DND-41 (cell line): ENCODE data around the gene NECAB3.

ENCODE experiments used
- ATAC-seq: fragments of 200-7000 bp; cut with Tn5 transposase; 3 replicates; pipeline ENCODE4 v1.9.1; 2021; ENCODE audit warnings: low read depth; ENCODE audit not compliant: insufficient read depth
- DNase-seq: peaks from one replicate; pipeline ENCODE4 v3.0.0-alpha.2; 2020
- H2AFZ ChIP-seq: 2 replicates; pipeline ENCODE4 v1.6.0; 2012; ENCODE audit warnings: low read depth, low read length
- H3K27ac ChIP-seq: 2 replicates; pipeline ENCODE4 v1.5.1; 2012; ENCODE audit warnings: low read length, inconsistent platforms
- H3K27me3 ChIP-seq: fragments of 200-600 bp; sonication (generic); 2 replicates; pipeline ENCODE4 v1.6.0; 2012; ENCODE audit warnings: low read length, mild to moderate bottlenecking, inconsistent platforms; ENCODE audit not compliant: insufficient read depth, poor library complexity
- H3K36me3 ChIP-seq: 2 replicates; pipeline ENCODE4 v1.5.1; 2012; ENCODE audit warnings: low read length, inconsistent platforms; ENCODE audit not compliant: insufficient read depth
- H3K4me1 ChIP-seq: 2 replicates; pipeline ENCODE4 v1.5.1; 2012; ENCODE audit warnings: mild to moderate bottlenecking, low read length; ENCODE audit not compliant: insufficient read depth
- H3K4me2 ChIP-seq: 2 replicates; pipeline ENCODE4 v1.6.0; 2012; ENCODE audit warnings: mild to moderate bottlenecking, moderate library complexity, low read length, inconsistent platforms; ENCODE audit not compliant: insufficient read depth
- H3K4me3 ChIP-seq, 2 experiments: fragments of 200-600 bp in 1 of 2; shearing (Covaris generic) in 1 of 2; 2 replicates each; pipeline ENCODE4 v1.5.1; 2012 to 2016; ENCODE audit warnings: inconsistent platforms in 2 of 2, low read length in 2 of 2, mild to moderate bottlenecking in 2 of 2, low read depth in 1 of 2, moderate library complexity in 1 of 2
- H3K79me2 ChIP-seq: 2 replicates; pipeline ENCODE4 v1.6.0; 2012; ENCODE audit warnings: low read length, inconsistent platforms; ENCODE audit not compliant: insufficient read depth
- H3K9ac ChIP-seq: 2 replicates; pipeline ENCODE4 v1.6.0; 2012; ENCODE audit warnings: low read depth, mild to moderate bottlenecking, inconsistent platforms, low read length, moderate library complexity
- H3K9me3 ChIP-seq: 2 replicates; pipeline ENCODE4 v1.5.1; 2012; ENCODE audit warnings: low read length, moderate library complexity, mild to moderate bottlenecking, inconsistent platforms; ENCODE audit not compliant: insufficient read depth, severe bottlenecking
- H4K20me1 ChIP-seq: 2 replicates; pipeline ENCODE4 v1.6.0; 2012; ENCODE audit warnings: low read length; ENCODE audit not compliant: insufficient read depth
- CTCF ChIP-seq: IDR thresholded peaks from 2 replicates; pipeline ENCODE4 v1.5.1; 2012; ENCODE audit warnings: borderline replicate concordance, low read length, moderate library complexity, mild to moderate bottlenecking; ENCODE audit not compliant: poor library complexity, severe bottlenecking; ENCODE audit errors: extremely low read depth
- EZH2 ChIP-seq: IDR thresholded peaks from 3 replicates; pipeline ENCODE4 v1.6.1; 2012; ENCODE audit warnings: borderline replicate concordance, low read depth, mild to moderate bottlenecking, moderate library complexity, low read length, inconsistent platforms; ENCODE audit not compliant: severe bottlenecking

Gene NECAB3

GRCh38 chr20:33707668-33708067 is 33.4 kb upstream of the NECAB3 start:
- Histone ChIP-seq H4K20me1 (no peaks in the 10 kb centered on the region), H2AFZ (no peak overlapping the region), H3K27me3 (no peaks in the 10 kb centered on the region), H3K79me2 (no peaks in the 10 kb centered on the region), H3K4me2 (no peak overlapping the region), H3K4me1 (no peaks in the 10 kb centered on the region), H3K9me3 (no peaks in the 10 kb centered on the region), H3K27ac (no peak overlapping the region), H3K36me3 (peaks cover 35% of the 10 kb centered on the region), H3K4me3 (no peak overlapping the region), H3K9ac (no peak overlapping the region)
- no peak for ATAC-seq
- no peak for DNase-seq
- no peak for TF ChIP-seq EZH2
- no peak for TF ChIP-seq CTCF

DNA sequence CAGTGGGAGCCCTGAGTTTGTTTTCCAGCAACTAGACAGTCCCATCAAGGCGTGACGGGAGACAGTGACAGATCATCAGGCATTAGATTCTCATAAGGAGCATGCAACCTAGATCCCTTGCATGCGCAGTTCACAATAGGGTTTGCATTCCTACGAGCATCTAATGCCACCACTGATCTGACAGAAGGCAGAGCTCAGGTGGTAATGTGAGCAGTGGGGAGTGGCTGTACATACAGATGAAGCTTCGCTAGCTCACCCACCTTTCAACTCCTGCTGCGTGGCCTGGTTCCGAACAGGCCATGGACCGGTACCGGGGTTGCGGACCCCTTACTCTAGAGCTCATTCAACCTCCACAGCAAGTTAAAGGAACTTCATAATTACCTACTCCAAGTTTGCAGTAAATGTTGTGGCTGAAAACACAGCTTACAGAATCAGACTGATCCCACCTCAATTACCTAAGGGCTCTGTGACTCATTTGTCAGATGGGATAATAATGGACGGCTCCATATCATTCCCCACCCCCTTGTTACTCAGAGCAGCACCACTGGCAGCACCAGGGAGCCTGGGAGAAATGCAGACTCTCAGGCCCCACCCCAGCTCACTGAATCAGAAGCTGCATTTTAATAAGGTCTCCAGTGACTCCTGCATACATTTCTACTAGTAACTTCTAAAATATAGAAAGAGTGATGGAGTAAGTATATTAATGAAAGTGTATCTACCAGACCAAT is 30.1 kb upstream of the NECAB3 start:
- no peaks in the 10 kb centered on the region for H3K27me3 ChIP-seq
- DNase-seq (no peak), ATAC-seq (no peak)
- H3K27ac ChIP-seq = no peak overlapping the region
- no peak overlapping the region for H3K4me3 ChIP-seq
- no peak overlapping the region for H3K4me2 ChIP-seq
- no peaks in the 10 kb centered on the region for H3K79me2 ChIP-seq
- no peaks in the 10 kb centered on the region for H4K20me1 ChIP-seq
- H3K9ac ChIP-seq = no peak overlapping the region
- TF ChIP-seq EZH2 (no peak), CTCF (no peak)
- no peaks in the 10 kb centered on the region for H3K9me3 ChIP-seq
- no peaks in the 10 kb centered on the region for H3K4me1 ChIP-seq
- peaks cover 19% of the 10 kb centered on the region for H3K36me3 ChIP-seq
- no peak overlapping the region for H2AFZ ChIP-seq

- H2AFZ ChIP-seq = no peak overlapping the region
- no peak for DNase-seq
- no peak overlapping the region for H3K9ac ChIP-seq
- peaks cover 19% of the 10 kb centered on the region for H3K36me3 ChIP-seq
- no peak overlapping the region for H3K4me3 ChIP-seq
- no peak overlapping the region for H3K4me2 ChIP-seq
- ATAC-seq = no peak
- no peaks in the 10 kb centered on the region for H3K4me1 ChIP-seq
- no peaks in the 10 kb centered on the region for H3K27me3 ChIP-seq
- no peak for TF ChIP-seq CTCF
- no peak for TF ChIP-seq EZH2
- no peaks in the 10 kb centered on the region for H4K20me1 ChIP-seq
- no peak overlapping the region for H3K27ac ChIP-seq
- H3K9me3 ChIP-seq = no peaks in the 10 kb centered on the region
- H3K79me2 ChIP-seq = no peaks in the 10 kb centered on the region
Measured at GRCh38 chr20:33703498-33704137, 29.4 kb upstream of the NECAB3 start.
